GM13977 (cell line): Measurements from ENCODE around the gene CIT.

Source experiments
- DNase-seq: peaks from one replicate; pipeline ENCODE4 v3.0.0; 2012; ENCODE audit warnings: low spot score
- in situ Hi-C: fragments of 300-500 bp; cut with MboI; formaldehyde crosslinking; loops from one replicate; pipeline ENCODE4 v1.12.0; 2022; ENCODE audit warnings: low sequenced_read_pairs, low pct_unique_long_range_greater_than_20kb, mixed read lengths, inconsistent platforms; ENCODE audit not compliant: unreplicated experiment
- TF ChIP-seq, protein P1 (sequence below): IDR thresholded peaks from 2 replicates; pipeline ENCODE4 v1.5.1; 2012; ENCODE audit warnings: mild to moderate bottlenecking, control low read depth; ENCODE audit not compliant: insufficient read depth; ENCODE audit errors: extremely low read depth, missing control alignments

CIT gene

DNA sequence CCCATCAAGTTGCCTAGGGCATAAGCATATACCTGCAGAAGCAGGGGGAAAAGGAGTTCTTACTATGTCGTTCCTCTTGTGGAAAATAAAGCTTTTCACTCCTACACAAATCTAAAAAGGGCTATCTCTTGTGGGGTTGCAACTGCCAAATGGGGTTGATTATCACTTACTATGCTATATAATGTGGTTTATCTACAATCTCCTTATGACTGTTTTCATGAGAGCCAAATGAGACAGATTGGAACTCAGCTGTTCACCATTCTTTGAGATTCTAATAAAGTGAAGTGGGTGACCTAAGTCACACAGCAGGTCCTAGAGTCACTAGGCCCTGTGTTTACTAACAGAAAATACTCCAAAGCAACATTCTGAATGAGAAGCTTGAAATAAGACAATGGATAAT, 47.7 kb downstream of the CIT start:
- TF ChIP-seq, protein P1, sequence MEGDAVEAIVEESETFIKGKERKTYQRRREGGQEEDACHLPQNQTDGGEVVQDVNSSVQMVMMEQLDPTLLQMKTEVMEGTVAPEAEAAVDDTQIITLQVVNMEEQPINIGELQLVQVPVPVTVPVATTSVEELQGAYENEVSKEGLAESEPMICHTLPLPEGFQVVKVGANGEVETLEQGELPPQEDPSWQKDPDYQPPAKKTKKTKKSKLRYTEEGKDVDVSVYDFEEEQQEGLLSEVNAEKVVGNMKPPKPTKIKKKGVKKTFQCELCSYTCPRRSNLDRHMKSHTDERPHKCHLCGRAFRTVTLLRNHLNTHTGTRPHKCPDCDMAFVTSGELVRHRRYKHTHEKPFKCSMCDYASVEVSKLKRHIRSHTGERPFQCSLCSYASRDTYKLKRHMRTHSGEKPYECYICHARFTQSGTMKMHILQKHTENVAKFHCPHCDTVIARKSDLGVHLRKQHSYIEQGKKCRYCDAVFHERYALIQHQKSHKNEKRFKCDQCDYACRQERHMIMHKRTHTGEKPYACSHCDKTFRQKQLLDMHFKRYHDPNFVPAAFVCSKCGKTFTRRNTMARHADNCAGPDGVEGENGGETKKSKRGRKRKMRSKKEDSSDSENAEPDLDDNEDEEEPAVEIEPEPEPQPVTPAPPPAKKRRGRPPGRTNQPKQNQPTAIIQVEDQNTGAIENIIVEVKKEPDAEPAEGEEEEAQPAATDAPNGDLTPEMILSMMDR: no peak
- in situ Hi-C loops: no loop called here
- DNase-seq: peak; percentile 50

DNA sequence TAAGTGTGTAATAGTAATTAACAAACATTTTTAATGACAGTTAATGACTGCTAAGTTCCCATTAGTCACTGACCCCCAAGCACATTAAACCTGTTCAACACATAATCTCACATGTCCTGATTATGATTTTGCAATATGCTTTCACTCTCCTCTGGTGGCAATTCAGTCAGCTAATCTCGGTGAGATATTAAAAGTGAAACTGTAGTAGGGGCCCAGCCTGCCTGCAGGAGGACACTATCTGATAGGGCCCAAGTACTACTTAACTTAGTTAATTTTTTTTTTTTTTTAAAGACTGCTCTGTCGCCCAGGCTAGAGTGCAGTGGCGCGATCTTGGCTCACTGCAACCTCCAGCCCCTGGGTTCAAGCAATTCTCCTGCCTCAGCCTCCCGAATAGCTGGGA, 48.8 kb downstream of the CIT start:
- peak; percentile 28 for DNase-seq
- in situ Hi-C loops: no loop called here
- TF ChIP-seq, protein P1: no peak

- in situ Hi-C loops: no loop called here
- DNase-seq: no peak
- TF ChIP-seq, protein P1: no peak
Measured at GRCh38 chr12:119827760-119828159, 49.4 kb downstream of the CIT start.

DNA sequence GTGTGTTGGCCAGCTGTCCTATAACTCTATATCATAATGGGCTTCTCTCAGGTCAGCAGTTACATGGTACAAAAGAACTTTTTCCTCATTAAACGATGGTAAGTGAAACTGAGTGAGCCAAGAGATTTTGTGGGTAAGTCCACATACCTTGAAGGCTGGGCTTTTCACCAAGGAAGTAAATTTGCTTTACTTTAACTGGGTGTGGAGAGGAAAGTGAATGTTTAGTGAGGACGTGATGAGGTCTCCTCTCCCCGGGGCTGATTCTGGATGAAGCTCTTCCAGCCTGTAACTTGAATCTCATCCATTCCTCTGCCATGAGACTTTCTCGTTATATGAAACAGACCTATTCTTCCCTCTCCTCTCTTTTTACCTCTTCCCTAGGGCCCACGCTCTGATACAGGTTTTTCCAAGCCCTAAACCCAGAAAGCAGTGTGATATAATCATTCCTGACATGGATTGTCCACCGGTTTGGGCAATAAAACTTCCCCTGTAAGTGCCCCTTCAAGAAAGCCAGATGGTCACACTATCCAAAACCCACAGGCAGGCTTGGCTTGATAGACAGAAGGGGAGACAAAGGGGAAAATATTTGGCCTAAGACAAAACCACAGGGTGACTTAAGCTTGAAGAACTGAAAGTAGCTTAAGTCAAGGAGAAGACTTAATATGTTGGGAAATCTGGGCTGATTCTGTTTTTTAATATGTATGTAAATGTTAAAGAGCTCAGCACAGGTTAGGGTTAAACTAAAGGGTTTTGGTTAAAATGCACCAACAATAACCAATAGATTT, 50.3 kb downstream of the CIT start:
- in situ Hi-C loops: no loop called here
- no peak for DNase-seq
- TF ChIP-seq, protein P1: no peak

DNA sequence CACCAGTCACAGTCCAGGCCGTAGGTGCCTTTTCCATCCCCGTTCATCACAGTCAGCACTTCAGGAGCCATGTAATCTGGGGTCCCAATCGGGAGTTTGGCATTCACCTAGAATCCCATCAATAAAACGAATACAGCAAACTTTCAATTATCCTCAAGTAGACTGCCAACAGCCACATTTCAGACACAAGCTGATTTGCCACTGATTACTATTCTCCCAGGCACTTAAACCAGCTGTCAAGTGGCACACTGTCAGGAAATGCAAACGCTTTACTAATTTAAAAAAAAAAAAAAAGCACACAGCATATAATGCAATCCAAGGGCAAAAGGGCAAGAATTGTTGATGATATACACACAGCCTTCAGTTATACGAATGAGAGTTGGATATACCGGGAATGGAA, 51.9 kb downstream of the CIT start:
- no peak for DNase-seq
- in situ Hi-C loops: no loop called here
- TF ChIP-seq, protein P1: no peak

DNA sequence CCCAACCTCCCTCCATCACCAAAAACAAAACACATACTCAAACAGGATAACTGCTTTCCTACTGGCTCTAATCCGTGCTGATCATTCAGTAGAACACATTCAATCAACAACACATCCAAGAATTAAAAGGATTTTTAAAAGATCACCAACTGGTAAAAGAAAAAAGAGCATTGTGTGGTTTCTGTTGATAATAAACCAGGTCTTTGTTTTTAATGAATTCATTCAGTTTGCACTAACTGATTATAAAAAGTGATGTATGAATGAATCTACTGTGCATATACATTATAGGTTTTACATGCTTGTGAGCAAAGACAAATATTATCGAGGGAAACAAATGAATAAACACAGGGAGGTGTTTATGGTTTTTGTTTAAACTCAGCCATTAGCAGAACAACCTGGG, 55.1 kb downstream of the CIT start:
- in situ Hi-C loops: no loop called here
- TF ChIP-seq, protein P1: no peak
- DNase-seq: no peak
